A172 (cell line): ENCODE data around the gene FRY. TPM values are rescaled to one million over a fixed set of nuclear protein-coding genes. Genes with fewer than 3 reads are reported as not detected.
A peak's percentile ranks its signal among the peaks of the same experiment; 100 is the strongest.

Experiments used
- DNase-seq: peaks from one replicate; pipeline ENCODE4 v3.0.0-alpha.2; 2015; ENCODE audit warnings: low spot score
- total RNA-seq: library from RNA; depleted of rRNA; stranded (reverse); fragments of >200 nt; shearing (Covaris generic); gene quantifications from 2 replicates; pipeline ENCODE4 v1.2.3, GENCODE V29; 2014

Gene FRY
- total RNA-seq, 1 experiment from 2014 or later: 0.21 TPM

- DNase-seq: no peak
Observed at GRCh38 chr13:32256243-32256642, 224.7 kb downstream of the FRY start.

- no peak for DNase-seq
Observed at GRCh38 chr13:32257649-32258048, 226.1 kb downstream of the FRY start.

GRCh38 chr13:32259116-32259515, 227.5 kb downstream of the FRY start:
- no peak for DNase-seq

- peak; percentile 76 for DNase-seq
Observed at GRCh38 chr13:32261567-32261966, 230.0 kb downstream of the FRY start.

- no peak for DNase-seq
Observed at GRCh38 chr13:32262165-32262564, 230.6 kb downstream of the FRY start.

GRCh38 chr13:32262619-32263018, 231.0 kb downstream of the FRY start:
- DNase-seq: no peak

GRCh38 chr13:32264407-32264806, 232.8 kb downstream of the FRY start:
- DNase-seq: peak; percentile 26

GRCh38 chr13:32265726-32266125, 234.2 kb downstream of the FRY start:
- DNase-seq: no peak

GRCh38 chr13:32266130-32266529, 234.6 kb downstream of the FRY start:
- DNase-seq: no peak

- DNase-seq: no peak
Observed at GRCh38 chr13:32267836-32268439, 236.4 kb downstream of the FRY start.

- no peak for DNase-seq
Observed at GRCh38 chr13:32272021-32272683, 240.6 kb downstream of the FRY start.

- DNase-seq: no peak
Observed at GRCh38 chr13:32277839-32278238, 246.3 kb downstream of the FRY start.

GRCh38 chr13:32278426-32278825, 246.9 kb downstream of the FRY start:
- no peak for DNase-seq

- no peak for DNase-seq
Observed at GRCh38 chr13:32281096-32281495, 249.5 kb downstream of the FRY start.

- DNase-seq: no peak
Observed at GRCh38 chr13:32282096-32282711, 250.6 kb downstream of the FRY start.

- DNase-seq: peak; percentile 66
Observed at GRCh38 chr13:32284927-32285632, 253.5 kb downstream of the FRY start.

GRCh38 chr13:32285633-32285965, 254.0 kb downstream of the FRY start:
- no peak for DNase-seq

GRCh38 chr13:32297206-32297605, 265.6 kb downstream of the FRY start:
- DNase-seq: no peak

GRCh38 chr13:32298695-32299094, 267.1 kb downstream of the FRY start:
- DNase-seq: no peak

GRCh38 chr13:32299893-32300292, 268.3 kb downstream of the FRY start:
- DNase-seq: no peak

- DNase-seq: no peak
Observed at GRCh38 chr13:32300406-32300805, 268.8 kb downstream of the FRY start.

GRCh38 chr13:32300920-32301319, 269.3 kb downstream of the FRY start:
- no peak for DNase-seq

GRCh38 chr13:32302461-32302860, 270.9 kb downstream of the FRY start:
- no peak for DNase-seq
